ENCODE measurements around the gene BBS9. TPM values are rescaled to one million over a fixed set of nuclear protein-coding genes. Genes with fewer than 3 reads are reported as not detected.

BBS9 gene
- total RNA-seq, 1 experiment from 2014 or later = 9.4 TPM

DNA sequence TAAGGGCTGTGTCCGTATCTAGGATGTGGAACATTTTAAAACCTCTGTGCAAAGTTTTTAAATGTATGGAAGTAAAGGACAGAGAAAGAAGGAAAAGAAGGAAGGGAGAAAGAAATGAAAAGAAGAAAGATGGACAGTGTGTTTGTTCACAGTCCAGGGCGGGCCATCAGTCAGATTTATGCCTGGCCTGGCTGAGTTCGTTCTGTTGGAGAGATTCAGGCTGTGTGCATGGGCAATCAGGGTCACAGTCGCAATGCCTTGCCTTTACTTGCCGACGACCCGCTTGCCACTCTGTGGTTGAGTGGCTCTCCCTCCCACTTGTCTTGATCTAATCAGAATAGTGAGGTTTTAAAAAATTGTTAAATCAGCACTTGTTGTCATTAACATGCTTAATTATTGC lies 406.6 kb downstream of the BBS9 start:
- no TSS peak for BruUV-seq (replicated peaks)
- Mint-ChIP-seq H3K9me3 (ENCODE audit: low read depth, unreplicated experiment) (peaks cover 1% of the 10 kb centered on the region), H3K36me3 (ENCODE audit: insufficient read depth, unreplicated experiment) (no peaks in the 10 kb centered on the region), H3K4me1 (ENCODE audit: low read depth, unreplicated experiment) (no peaks in the 10 kb centered on the region), H3K27me3 (ENCODE audit: unreplicated experiment) (no peaks in the 10 kb centered on the region), H3K4me3 (ENCODE audit: low read depth, unreplicated experiment) (no peak overlapping the region), H3K27ac (ENCODE audit: unreplicated experiment) (no peak overlapping the region)
- CTCF ChIA-PET = no interaction called here
- DNase-seq = no peak
- intact Hi-C loops (cut with micrococcal nuclease; ENCODE audit: unreplicated experiment) = no loop called here
- TF ChIP-seq CTCF (IDR thresholded peaks at IDR 0.05; ENCODE audit: unreplicated experiment) = no peak

- Mint-ChIP-seq H3K9me3 (ENCODE audit: low read depth, unreplicated experiment) (peaks cover 4% of the 10 kb centered on the region), H3K36me3 (ENCODE audit: insufficient read depth, unreplicated experiment) (no peaks in the 10 kb centered on the region), H3K4me1 (ENCODE audit: low read depth, unreplicated experiment) (no peaks in the 10 kb centered on the region), H3K4me3 (ENCODE audit: low read depth, unreplicated experiment) (no peak overlapping the region), H3K27ac (ENCODE audit: unreplicated experiment) (no peak overlapping the region), H3K27me3 (ENCODE audit: unreplicated experiment) (no peaks in the 10 kb centered on the region)
- no TSS peak for BruUV-seq (replicated peaks)
- TF ChIP-seq CTCF (IDR thresholded peaks at IDR 0.05; ENCODE audit: unreplicated experiment) = no peak
- no peak for DNase-seq
- CTCF ChIA-PET = no interaction called here
- intact Hi-C loops (cut with micrococcal nuclease; ENCODE audit: unreplicated experiment) = no loop called here
Measured at GRCh38 chr7:33536398-33537103, 407.2 kb downstream of the BBS9 start.

- no TSS peak for BruUV-seq (replicated peaks)
- CTCF ChIA-PET = no interaction called here
Measured at GRCh38 chr7:33537104-33537477, 407.7 kb downstream of the BBS9 start.

GRCh38 chr7:33539198-33539597 lies 409.8 kb downstream of the BBS9 start:
- Mint-ChIP-seq H3K4me1 (ENCODE audit: low read depth, unreplicated experiment) (no peaks in the 10 kb centered on the region), H3K9me3 (ENCODE audit: low read depth, unreplicated experiment) (peaks cover 4% of the 10 kb centered on the region), H3K36me3 (ENCODE audit: insufficient read depth, unreplicated experiment) (no peaks in the 10 kb centered on the region), H3K4me3 (ENCODE audit: low read depth, unreplicated experiment) (no peak overlapping the region), H3K27me3 (ENCODE audit: unreplicated experiment) (no peaks in the 10 kb centered on the region), H3K27ac (ENCODE audit: unreplicated experiment) (no peak overlapping the region)
- BruUV-seq (replicated peaks) = no TSS peak
- DNase-seq = no peak
- no peak for TF ChIP-seq CTCF (IDR thresholded peaks at IDR 0.05; ENCODE audit: unreplicated experiment)
- CTCF ChIA-PET = no interaction called here
- intact Hi-C loops (cut with micrococcal nuclease; ENCODE audit: unreplicated experiment) = no loop called here

More at GRCh38 chr7:33537104-33537477, 407.7 kb downstream of the BBS9 start:
- Mint-ChIP-seq H3K27me3 (ENCODE audit: unreplicated experiment) (no peaks in the 10 kb centered on the region), H3K4me3 (ENCODE audit: low read depth, unreplicated experiment) (no peak overlapping the region), H3K36me3 (ENCODE audit: insufficient read depth, unreplicated experiment) (no peaks in the 10 kb centered on the region), H3K9me3 (ENCODE audit: low read depth, unreplicated experiment) (peaks cover 4% of the 10 kb centered on the region), H3K27ac (ENCODE audit: unreplicated experiment) (no peak overlapping the region), H3K4me1 (ENCODE audit: low read depth, unreplicated experiment) (no peaks in the 10 kb centered on the region)
- intact Hi-C loops (cut with micrococcal nuclease; ENCODE audit: unreplicated experiment) = no loop called here
- no peak for DNase-seq
- no peak for TF ChIP-seq CTCF (IDR thresholded peaks at IDR 0.05; ENCODE audit: unreplicated experiment)

Measured in Calu3 (cell line).